Measurements from ENCODE around the gene FCRL1.

- TF ChIP-seq EZH2 (IDR thresholded peaks at IDR 0.05; ENCODE audit: low read depth, low read length, severe bottlenecking), result no peak
- TF ChIP-seq ATF3 (IDR thresholded peaks at IDR 0.05; ENCODE audit: insufficient read depth, low read depth, low read length), result no peak
- no peak for TF ChIP-seq CTCF (IDR thresholded peaks at IDR 0.05; ENCODE audit: control extremely low read depth in 1 of 3, insufficient read depth in 1 of 3, low read depth in 1 of 3, low read length in 3 of 3)
- no peak for TF ChIP-seq TBP (IDR thresholded peaks at IDR 0.05; ENCODE audit: low read depth, low read length)
- TF ChIP-seq POLR2A (IDR thresholded peaks at IDR 0.05; ENCODE audit: control extremely low read depth in 1 of 2, low read depth in 2 of 2, low read length in 2 of 2), result no peak
- TF ChIP-seq FOSL1 (IDR thresholded peaks at IDR 0.05; ENCODE audit: insufficient read depth, low read depth, low read length), result no peak
- no peak for TF ChIP-seq GABPA (IDR thresholded peaks at IDR 0.05; ENCODE audit: borderline replicate concordance, insufficient read depth, low read length)
These were observed 32.6 kb upstream of the FCRL1 start for GRCh38 chr1:157852476-157852875.

Measured in H1 (cell line).